AG04450 (cell line): ENCODE measurements around the gene ATL3. TPM values are rescaled to one million over a fixed set of nuclear protein-coding genes. Genes with fewer than 3 reads are reported as not detected.

ENCODE experiments used
- CTCF ChIA-PET: fragments of 300-600, 350-600 bp; formaldehyde crosslinking; extraction: SDS; loops from one replicate; lab custom pipeline; 2022; ENCODE audit warnings: antibody characterized with exemption, inconsistent platforms; lab: Charles Lee
- POLR2A ChIA-PET: fragments of 350-600 bp; formaldehyde crosslinking; extraction: SDS; loops from one replicate; lab custom pipeline; 2021; ENCODE audit warnings: antibody characterized with exemption, inconsistent platforms; lab: Yijun Ruan, JAX
- DNase-seq: peaks from one replicate; pipeline ENCODE4 v3.0.0-alpha.2; 2011; ENCODE audit warnings: low read depth, low spot score
- H3K27ac ChIP-seq: one replicate; pipeline ENCODE4 v1.5.1; 2012; ENCODE audit warnings: low read depth, low read length, control low read depth
- H3K27me3 ChIP-seq: one replicate; pipeline ENCODE4 v1.6.0; 2012; ENCODE audit warnings: low read length; ENCODE audit not compliant: control insufficient read depth, insufficient read depth
- H3K4me3 ChIP-seq: 2 replicates; pipeline ENCODE4 v1.5.1; 2011; ENCODE audit warnings: mild to moderate bottlenecking, low read depth, low read length, control low read depth
- H3K9me3 ChIP-seq: 2 replicates; pipeline ENCODE4 v1.5.1; 2012; ENCODE audit warnings: low read length; ENCODE audit not compliant: control insufficient read depth, insufficient read depth
- polyA plus RNA-seq: library from polyadenylated mRNA; depleted of rRNA; stranded (reverse); fragments of >200 nt; gene quantifications from 2 replicates; pipeline ENCODE4 v1.2.3, GENCODE V29; 2011
- TF ChIP-seq, protein P1 (sequence below): IDR thresholded peaks from 2 replicates; pipeline ENCODE4 v1.5.1; 2011; ENCODE audit warnings: low read depth, low read length, control low read depth, inconsistent platforms

ATL3 gene
- polyA plus RNA-seq, 1 experiment: 52.3 TPM

DNA sequence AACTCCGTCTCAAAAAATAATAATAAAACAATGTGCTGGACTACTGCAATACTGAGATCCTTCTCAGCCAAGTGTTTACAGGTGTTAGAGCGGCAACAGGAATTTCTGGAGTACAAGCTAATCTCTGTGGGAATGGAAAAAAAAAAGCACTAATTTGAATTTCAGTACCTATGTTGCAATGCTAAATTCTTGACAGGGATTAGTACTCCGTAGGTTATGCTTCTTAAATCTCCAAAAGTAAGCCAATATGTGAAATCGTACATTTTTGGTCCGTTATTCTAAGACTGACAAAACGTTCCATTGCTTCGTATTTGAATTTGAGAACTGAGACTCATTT is 1.1 kb downstream of the ATL3 start:
- no peak for DNase-seq
- Histone ChIP-seq H3K27me3 (no peaks in the 10 kb centered on the region), H3K27ac (peak overlapping the region; percentile 43), H3K4me3 (peak overlapping the region; percentile 82), H3K9me3 (no peaks in the 10 kb centered on the region; the same call in 1 of the 2 replicates)
- POLR2A ChIA-PET: interaction anchor here (0.7 to 2.6 kb wide), 2 partner anchors 12 to 94 kb away, joined by 3 to 38 read pairs; partner anchors contain the start of gene RTN3
- CTCF ChIA-PET: interaction anchor here (0.6 to 2.3 kb wide), 8 partner anchors 12 to 102 kb away, joined by 3 to 10 read pairs (median 3); partner anchors contain the start of gene RTN3
- TF ChIP-seq, protein P1, sequence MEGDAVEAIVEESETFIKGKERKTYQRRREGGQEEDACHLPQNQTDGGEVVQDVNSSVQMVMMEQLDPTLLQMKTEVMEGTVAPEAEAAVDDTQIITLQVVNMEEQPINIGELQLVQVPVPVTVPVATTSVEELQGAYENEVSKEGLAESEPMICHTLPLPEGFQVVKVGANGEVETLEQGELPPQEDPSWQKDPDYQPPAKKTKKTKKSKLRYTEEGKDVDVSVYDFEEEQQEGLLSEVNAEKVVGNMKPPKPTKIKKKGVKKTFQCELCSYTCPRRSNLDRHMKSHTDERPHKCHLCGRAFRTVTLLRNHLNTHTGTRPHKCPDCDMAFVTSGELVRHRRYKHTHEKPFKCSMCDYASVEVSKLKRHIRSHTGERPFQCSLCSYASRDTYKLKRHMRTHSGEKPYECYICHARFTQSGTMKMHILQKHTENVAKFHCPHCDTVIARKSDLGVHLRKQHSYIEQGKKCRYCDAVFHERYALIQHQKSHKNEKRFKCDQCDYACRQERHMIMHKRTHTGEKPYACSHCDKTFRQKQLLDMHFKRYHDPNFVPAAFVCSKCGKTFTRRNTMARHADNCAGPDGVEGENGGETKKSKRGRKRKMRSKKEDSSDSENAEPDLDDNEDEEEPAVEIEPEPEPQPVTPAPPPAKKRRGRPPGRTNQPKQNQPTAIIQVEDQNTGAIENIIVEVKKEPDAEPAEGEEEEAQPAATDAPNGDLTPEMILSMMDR: no peak

DNA sequence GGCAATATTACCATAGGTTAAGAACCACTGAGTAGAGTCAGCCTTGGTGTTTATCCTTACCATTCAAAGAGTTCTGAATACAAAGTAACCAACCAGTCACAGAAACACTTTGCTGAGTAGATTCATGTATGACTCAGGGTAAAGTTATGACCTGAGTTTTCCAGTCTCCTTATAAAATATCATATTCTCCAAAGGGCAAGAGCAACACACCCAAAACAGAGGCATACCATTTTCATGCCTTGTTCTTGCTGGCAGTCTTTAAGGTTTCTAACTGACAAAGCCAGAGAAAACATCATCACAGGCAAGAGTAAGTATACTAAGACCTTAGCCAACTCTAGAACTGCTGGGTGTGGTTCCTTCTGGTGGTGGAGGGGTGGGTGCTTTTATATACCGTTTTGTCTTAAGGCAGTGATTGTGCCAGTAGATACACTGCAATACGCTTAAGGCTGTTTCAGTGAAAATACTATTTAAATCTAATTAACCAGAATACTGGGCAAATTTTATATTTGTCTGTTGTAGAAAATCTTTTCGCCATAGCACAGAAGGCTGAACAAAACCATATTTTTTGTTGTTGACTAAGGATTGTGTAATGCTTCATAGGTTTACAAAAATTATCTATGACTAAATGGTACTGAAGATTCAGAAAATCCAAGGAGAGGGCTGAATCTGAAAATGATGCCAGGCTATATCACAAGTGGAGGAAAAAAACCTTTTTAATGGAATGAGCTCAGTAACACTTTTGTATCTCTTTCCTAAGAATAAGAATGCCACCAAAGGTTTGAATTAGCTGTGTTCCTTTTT is 3.0 kb downstream of the ATL3 start:
- peak overlapping the region; percentile 92 for H3K27ac ChIP-seq
- peak overlapping the region; percentile 32 for H3K4me3 ChIP-seq
- ChIA-PET CTCF (interaction anchor here (0.6 to 1.8 kb wide), 5 partner anchors 28 to 687 kb away, joined by 3 to 13 read pairs (median 4); no protein-coding TSS in a partner anchor), POLR2A (interaction anchor here (0.7 to 3.3 kb wide), 3 partner anchors 14 to 37 kb away, joined by 3 to 10 read pairs (median 8); partner anchors contain the start of gene RTN3)
- peak; percentile 81 for DNase-seq
- TF ChIP-seq, protein P1: no peak
- no peaks in the 10 kb centered on the region for H3K27me3 ChIP-seq
- H3K9me3 ChIP-seq: no peaks in the 10 kb centered on the region; the same call in 1 of the 2 replicates

DNA sequence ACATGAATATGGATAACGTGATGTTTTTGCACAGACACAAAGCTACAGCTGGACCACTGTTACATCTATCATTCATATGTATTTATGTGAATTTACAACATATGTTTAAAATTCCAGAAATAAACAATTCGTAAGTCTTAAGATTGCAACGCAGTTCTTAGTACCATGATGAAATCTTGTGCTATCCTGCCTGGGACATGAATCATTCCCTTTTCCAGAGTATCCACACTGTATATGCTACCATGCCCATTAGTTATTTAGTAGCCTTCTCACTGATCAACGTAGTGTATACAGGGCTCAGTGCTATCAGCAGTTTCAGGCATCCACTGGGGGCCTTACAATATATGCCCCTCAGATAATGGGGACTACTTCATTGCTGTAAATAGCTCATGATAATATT is 4.3 kb downstream of the ATL3 start:
- H3K9me3 ChIP-seq: no peaks in the 10 kb centered on the region; the same call in 1 of the 2 replicates
- ChIA-PET CTCF (interaction anchor here (0.9 to 1.0 kb wide), 2 partner anchors 72 to 188 kb away, joined by 3 read pairs; no protein-coding TSS in a partner anchor), POLR2A (interaction anchor here (1.2 to 3.3 kb wide), 2 partner anchors 15 to 20 kb away, joined by 3 to 10 read pairs; partner anchors contain the start of gene RTN3)
- H3K4me3 ChIP-seq: no peak overlapping the region
- peak; percentile 74 for DNase-seq
- TF ChIP-seq, protein P1: no peak
- peak overlapping the region; percentile 92 for H3K27ac ChIP-seq
- no peaks in the 10 kb centered on the region for H3K27me3 ChIP-seq

DNA sequence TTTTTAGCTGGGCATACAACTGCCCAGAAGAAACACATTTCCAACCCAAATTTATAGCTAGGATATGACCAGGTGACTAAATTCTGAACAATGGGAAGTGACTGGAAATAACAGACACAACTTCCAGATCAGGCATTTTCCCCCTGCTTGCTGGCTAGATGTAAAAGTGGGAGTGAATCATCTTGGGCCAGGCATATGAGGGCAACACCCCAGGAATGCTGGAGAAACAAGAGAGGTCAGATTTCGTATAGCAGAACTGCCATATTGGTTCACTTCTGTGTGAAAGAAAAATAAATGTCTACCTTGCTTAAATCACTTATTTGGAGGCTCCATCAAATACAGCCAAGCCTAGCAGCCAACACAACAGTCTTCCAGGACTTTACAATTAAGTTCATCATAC is 7.4 kb downstream of the ATL3 start:
- POLR2A ChIA-PET: no interaction called here
- H3K4me3 ChIP-seq: no peak overlapping the region

More for the DNA sequence above, 7.4 kb downstream of the ATL3 start:
- Histone ChIP-seq H3K27me3 (no peaks in the 10 kb centered on the region), H3K9me3 (no peaks in the 10 kb centered on the region), H3K27ac (peak overlapping the region; percentile 0)
- TF ChIP-seq, protein P1: no peak
- CTCF ChIA-PET: interaction anchor here (1.0 to 2.2 kb wide), 4 partner anchors 9 to 75 kb away, joined by 3 to 12 read pairs (median 8); no protein-coding TSS in a partner anchor
- DNase-seq: no peak
